ENCODE data around the gene OR2A14.

GRCh38 chr7:144087230-144087629, 35.7 kb upstream of the OR2A14 start:
- TF ChIP-seq EZH2 (IDR thresholded peaks at IDR 0.05; ENCODE audit: borderline replicate concordance, insufficient read depth, low read length, poor library complexity, severe bottlenecking) (no peak), REST (IDR thresholded peaks at IDR 0.05; ENCODE audit: borderline replicate concordance) (no peak), CTCF (IDR thresholded peaks at IDR 0.05; ENCODE audit: poor library complexity, severe bottlenecking) (no peak), MXI1 (conservative IDR thresholded peaks at IDR 0.05; ENCODE audit: poor library complexity, severe bottlenecking) (no peak), EP300 (conservative IDR thresholded peaks at IDR 0.05; ENCODE audit: poor library complexity, severe bottlenecking) (no peak), RAD21 (conservative IDR thresholded peaks at IDR 0.05) (no peak), POLR2AphosphoS5 (IDR thresholded peaks at IDR 0.05) (no peak), TAF1 (IDR thresholded peaks at IDR 0.05; ENCODE audit: low read depth) (no peak)
